GDM1 (cell line): Measurements from ENCODE around the gene TMPRSS5.
"Not testable (repeated sequence)": the region's sequence is repeated elsewhere in the genome, so short reads cannot be mapped to it uniquely, and the experiment has no call there.

Experiments
- DNase-seq: peaks from one replicate; lab custom pipeline; 2025; lab: John Stamatoyannopoulos, UW

The TMPRSS5 gene

DNA sequence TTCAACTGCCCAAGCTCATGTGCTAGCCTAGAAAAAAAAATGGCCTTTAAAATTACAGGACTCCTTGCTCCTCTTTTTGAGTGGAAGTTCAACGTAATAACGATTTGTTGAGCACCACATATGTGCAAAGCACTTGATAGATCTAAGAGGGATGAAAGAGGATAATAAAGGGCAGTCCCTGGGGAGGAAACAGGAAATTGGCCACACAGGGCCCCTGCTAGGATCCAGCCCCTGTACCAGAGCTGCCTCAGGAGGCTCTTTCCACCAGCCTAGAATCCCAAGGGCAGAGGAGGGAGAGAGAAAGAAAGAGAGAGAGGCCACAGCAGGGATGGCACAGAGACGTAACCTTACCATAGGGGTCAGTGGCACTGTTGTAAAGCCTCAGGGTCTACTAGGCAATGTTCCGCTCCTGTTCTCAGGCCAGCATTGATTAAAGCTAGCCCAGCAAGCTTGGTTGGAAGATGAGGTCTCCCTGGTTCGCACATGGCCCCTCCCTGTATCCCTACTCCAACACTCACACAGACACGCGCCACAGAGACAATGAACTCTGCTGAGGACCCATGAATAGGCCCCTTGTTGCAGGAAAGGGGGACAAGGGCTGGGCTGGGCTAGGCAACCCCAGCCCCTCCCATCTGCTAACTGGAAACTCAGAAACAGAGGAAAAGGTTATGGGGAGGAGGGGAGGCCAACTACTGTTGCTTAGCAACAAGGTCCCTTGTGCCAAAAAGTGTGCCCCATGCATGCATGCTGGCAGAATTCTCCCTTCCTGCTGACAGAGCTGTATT lies at the start of gene TMPRSS5:
Gene TMPRSS5, minus strand, starts transcription at position 438 of the 785 bp plus-strand sequence. Its CDS starts 84 bp downstream, at position 354.
- no peak for DNase-seq

DNA sequence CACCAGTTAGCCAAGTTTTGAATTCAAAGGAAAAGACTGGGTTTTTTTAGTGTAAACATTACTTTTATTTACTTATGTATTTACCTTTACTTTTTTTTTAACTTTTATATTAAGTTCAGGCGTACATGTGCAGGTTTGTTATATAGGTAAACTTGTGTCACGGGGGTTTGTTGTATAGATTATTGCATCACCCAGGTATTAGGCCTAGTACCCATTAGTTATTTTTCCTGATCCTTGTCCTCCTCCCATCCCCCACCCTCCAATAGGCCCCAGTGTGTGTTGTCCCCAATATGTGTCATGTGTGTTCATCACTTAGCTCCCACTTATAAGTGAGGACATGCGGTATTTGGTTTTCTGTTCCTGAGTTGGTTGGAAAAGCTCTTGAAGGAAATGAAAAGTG lies 46.8 kb upstream of the TMPRSS5 start:
- no peak for DNase-seq

DNA sequence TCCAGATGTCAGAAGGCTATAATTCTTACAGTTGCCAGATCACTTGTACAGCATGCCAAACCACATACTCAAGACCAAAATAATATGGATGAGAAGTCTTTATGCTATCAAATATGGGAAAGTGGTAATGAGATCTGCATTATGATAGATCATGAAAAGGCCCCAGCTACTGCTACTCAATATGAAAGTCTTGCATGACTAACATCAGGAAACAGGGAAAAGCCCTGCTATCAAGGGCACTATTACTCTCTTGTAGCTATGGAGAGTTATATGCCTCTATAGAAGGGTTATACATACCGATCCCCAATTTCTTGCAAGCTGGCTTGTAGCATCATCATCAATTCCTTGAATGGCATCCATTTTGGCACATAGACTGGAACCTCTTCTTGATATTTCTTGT lies 30.2 kb upstream of the TMPRSS5 start:
- no peak for DNase-seq

DNA sequence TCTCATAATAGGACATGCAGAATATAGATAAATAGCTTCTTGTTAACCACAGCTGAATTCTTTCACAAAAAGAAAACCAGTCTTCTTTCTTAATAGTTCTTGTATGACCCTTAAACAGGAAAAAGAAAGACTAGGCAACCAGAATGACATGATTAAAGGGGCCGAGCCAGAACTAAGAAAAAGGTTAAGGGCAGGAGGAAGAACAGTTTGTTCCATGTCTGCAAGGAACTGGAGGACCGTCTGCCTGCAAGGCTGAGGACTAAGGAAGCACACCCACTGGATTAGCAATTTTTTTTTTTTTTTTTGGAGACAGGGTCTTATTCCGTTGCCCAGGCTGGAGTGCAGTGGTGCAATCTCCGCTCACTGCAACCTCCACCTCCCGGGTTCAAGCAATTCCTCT lies 26.0 kb upstream of the TMPRSS5 start:
- DNase-seq, result no peak

DNA sequence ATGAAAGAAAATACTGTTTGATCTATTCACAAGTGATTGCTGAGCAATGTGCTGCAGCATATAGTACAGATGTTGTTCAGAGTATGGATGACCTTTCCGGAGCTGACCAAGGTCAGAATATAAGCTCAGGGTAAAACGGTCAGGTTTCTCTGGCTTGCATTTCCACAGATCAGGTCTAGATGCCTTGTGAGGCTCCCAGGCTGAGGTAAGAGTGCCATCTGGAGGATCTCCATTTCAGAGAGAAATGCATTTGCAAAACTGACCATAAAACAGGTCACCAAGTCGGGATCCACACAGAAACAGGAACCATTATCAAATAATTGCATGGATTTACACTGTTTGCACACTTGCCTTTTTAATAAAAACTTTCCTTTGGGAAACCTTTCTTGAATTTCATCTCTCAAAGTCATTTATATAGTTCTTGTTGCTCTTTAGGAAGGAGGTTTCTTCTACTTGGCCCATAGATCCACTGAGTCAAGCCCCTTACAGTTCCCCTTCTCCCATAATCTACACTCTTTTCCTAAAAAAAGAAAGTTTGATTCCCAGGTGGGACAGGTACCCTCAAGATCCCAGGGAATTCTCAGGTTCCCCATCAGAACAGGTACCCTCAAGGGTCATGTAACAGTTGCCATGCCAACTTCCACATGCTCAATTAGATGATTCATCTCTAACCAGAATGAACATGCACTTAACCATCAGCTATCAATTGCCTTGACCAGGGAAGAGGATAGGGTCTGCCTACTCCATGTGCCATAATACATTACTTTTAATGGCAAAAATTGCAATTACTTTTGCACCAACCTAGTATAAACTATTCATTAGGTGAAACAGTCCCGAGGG lies 25.0 kb upstream of the TMPRSS5 start:
- no peak for DNase-seq

DNA sequence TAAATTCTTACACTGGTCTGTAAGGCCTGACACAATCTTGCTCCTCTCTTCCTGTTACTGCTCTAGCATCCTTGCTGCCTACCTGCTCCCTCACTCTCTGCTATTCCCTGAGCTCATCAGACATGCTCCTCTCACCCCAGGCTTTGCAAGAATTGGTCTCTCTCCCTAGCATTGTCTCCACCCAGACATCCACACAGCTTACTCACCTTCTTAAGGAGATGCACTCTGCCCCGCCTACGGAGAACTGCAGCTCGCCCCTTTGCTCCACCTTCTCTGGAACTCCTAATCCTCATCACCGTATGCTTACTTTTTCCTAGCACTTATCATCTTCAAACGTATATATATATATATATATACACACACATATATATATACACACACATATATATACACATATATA lies 23.3 kb upstream of the TMPRSS5 start:
- DNase-seq, result no peak

DNA sequence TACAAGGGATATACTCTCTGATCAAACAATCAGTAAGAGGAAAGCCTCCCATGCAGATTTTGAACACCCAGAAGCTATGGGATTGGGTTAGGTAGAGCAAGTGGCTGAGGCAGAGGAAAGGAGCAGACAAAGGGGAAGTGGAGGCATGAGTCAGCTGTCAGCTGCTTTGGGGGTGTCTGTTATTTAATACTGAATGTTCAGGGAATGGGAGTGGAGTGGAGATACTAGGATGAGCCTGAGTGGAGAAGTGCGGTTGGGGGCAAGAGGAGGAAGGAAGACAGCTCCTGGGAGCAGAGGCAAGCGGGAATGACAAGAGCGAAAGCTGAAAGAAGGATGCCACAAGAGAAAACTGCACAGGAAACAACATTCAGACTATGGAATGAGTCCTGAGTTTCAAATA lies 22.7 kb upstream of the TMPRSS5 start:
- DNase-seq, result peak; percentile 35

DNA sequence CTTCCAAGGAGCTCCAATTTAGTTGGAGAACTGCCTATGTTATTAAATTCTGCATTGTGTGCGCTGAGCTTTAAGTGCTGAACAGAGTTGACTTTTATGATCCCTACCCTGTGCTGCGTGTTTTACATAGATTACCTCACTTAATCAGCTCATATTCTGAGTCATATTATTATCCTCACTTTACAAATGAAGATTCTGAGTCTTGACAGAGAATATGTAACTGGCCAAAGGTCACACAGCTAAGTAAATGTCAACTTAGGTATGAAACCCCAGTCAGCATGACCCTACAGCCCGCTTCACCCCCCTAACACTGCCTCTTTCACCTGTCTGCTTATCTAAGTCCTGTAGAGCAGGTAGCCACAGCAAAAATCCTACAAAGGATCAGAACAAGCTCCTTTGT lies 19.8 kb upstream of the TMPRSS5 start:
- no peak for DNase-seq

DNA sequence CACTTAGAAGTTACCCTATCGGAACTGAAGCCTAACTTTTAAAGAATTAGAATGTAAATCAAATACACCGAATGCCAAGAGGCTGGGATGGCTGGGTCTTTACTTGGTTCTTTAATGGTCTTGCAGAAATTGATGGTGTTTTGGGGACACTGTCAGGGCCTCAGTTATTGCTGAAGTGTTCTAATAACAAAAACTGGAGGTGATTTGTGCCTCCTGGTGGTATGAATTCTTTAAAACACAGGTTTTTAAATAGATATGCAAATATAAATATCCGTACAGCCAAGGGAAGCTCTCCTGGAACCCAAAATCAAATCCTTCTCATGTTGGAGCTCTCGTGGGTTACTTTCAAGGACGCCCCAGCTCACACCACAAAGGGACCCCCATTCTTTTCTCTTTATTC lies 19.3 kb upstream of the TMPRSS5 start:
- DNase-seq, result no peak

DNA sequence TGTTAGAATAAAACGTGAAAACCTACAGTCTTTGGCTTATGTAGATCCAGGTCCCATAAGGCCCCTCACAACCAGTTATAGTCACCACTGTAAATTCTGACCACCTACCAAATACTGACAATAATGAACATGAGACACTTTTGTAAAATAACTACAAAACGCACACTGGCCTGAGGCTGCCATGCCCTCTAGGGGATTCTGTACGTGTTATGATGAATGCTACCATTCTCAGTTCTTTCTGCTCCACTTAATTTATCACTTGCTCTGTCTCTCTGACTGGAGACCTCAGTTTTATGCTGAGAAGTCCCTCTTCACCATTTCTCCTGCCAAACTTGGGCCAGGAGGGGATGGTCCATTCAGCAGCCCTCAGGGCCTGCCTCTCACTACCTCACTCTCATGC lies 18.7 kb upstream of the TMPRSS5 start:
- no peak for DNase-seq

DNA sequence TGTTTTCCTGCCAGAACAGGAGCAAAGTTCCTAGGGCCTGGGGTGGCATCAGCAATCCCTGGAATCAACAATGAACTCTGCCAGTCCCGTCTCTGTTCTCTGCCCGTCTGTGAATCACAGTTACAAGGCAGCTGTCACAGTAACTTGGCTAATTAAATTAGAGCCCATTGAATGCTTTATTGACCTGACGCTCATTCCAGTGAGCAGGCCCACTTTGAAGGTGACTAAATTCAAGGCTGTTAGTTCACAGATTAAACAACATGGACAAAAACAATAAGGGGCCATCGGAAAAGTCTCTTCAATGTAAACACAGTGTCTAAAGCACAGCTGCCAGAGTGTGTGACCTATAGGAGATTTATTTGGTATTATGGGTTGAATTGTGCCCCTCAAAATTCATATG lies 17.7 kb upstream of the TMPRSS5 start:
- no peak for DNase-seq

DNA sequence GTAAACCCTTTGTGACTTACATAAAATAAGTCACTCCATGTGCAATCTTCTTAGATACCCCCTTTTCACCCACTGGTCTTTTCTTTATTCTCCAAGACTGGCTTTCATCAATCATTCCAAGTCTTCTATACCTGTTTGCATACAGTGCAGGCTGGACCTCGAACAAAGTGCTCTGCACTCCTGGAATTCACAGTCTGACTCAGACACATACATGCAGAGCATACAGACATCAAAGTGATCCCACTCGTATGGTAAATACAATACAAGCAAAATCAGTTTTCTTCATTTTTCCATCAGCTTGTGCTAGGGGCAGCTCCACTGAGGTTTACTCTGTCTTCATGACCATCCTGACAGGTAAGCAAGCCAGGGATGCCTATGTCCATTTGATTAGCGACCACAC lies 16.8 kb upstream of the TMPRSS5 start:
- DNase-seq, result no peak

DNA sequence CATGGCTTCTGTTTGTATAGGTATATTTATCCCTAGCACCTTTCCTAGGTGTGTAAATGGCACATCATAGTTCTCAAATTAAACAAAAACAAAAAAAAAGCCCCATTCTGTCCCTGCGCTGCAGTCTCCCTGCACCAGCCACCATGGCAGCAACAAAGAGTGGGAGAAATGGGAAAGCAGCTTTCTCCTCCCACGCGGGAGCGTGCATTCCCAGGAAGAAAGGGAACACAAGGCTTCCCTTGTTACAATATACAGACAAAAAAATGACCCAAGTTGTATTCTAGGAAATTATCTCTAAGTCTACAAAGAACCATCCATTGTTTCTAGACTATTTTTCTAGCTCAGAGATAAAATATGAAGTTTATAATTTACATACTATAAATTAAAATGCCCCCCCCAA lies 16.1 kb upstream of the TMPRSS5 start:
- DNase-seq, result no peak

DNA sequence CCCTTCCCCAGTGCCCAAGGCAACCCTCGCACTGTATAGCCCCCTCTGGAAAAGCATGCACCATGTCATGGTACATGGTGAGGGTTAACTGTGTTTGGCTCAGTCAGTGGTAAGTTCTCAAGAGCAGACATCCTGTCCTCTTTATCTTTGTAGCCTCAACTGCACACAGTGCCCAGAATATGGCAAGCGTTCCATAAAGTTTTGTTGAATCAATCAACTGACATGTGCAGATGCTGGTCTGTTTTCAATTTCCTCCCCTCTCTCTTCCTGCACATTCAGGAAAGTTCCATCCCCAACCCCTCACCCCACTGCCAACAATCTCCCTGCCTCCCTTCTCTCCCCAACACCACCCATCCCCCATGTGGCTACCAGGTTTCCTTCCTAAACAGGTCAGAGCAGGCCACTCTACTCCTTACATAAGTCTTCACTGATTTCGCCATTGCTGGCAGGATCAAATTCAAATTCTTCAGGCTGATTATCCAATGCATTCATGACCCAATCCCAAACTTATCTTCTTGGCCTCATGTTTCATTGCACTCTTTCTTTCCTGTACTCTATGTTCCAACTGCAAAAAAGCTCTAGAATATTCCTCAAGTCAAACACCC lies 15.5 kb upstream of the TMPRSS5 start:
- no peak for DNase-seq

DNA sequence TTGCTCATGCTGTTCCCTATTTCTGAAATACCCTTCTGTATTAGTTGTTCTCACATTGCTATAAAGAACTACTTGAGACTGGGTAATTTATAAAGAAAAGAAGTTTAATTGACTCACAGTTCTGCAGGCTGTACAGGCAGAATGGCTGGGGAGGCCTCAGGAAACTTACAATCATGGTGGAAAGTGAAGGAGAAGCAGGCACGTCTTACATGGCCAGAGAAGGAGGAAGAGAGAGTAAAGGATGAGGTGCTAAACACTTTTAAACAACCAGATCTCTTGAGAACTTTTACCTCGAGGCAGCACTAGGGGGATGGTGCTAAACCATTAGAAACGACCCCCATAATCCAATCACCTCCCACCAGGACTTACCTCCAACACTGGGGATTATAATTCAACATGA lies 14.4 kb upstream of the TMPRSS5 start:
- not testable (repeated sequence) for DNase-seq

DNA sequence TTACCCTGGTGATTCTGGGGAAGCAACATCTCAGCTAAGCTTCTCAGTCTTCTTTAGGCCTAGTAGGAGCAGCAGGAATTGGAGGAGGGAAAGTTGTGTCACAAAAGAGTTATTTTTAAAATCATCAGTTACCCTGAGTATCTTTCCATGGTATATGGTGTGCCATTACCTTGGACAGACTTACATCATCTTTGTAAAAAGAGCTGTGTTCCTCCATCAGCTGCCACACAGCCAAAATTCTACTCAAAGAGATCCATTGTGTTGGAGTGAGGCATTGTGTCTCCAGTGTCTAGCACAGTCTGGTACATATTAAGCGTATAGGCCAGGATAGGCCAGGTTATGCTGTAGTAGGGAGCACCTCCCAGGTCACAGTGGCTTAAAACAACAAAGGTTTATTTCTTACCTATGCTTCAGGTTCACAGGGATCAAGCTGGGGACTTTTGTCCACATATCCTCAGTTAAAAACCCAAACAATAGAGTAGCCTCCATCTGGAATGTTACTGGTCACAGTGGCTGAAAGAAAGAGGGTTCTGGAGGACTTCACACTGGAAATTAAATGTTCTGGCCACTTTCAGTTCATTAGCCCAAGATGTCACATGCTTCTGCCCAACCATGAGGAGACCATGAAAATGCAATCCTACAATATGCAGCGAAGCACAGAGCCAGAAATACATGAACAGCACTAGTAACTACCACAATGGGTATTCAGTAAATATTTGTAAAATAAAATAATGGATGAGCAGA lies 9.9 kb upstream of the TMPRSS5 start:
- DNase-seq, result no peak

DNA sequence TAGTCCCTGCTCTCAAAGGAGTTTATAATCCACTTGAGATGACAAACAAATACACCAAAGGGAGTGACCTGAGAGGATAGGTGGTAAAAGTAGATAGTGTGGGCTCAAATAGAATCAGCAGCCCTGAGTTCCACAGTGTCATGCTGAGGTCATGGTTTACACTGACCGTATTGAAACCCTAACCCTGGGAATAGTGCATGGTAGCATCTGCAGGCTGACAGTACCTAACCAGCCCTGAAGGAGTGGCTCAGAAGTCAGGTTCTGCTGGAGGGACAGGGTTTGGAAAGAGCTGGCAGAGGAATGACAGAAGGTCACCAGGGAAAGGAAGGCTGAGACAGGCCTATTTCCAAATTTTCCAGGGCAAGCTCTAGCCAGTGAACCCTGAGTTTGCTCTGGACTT lies 9.2 kb upstream of the TMPRSS5 start:
- DNase-seq, result no peak

DNA sequence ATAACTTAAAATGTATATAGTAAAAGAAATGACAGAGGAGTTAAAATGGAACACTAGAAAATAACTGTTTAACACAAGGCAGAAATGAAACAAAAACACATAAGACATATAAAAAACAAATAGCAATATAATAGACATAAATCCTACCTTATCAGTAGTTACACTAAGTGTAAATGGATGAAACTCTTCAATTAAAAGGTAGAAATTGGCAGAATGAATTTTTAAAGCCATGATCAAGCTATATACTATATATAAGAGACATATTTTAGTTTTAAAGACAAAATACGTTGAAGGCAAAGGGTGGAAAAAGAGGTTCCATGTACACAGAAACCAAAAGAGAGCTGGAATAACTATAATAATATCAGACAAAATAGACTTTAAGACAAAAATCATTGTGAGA lies 4.9 kb upstream of the TMPRSS5 start:
- no peak for DNase-seq

DNA sequence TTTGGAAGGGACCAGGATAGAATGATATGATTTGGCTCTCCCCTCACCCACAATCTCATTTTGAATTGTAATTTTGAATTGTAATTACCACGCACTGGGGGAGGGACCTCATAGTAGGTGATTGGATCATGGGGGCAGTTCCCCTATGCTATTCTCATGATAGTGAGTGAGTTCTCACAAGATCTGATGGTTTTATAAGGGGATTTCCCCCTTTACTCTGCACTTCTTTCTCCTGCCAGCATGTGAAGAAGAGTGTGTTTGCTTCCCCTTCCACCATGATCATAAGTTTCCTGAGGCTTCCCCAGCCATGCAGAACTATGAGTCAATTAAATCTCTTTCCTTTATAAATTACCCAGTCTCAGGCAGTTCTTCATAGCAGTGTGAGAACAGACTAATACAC lies 2.6 kb downstream of the TMPRSS5 start:
- DNase-seq, result not testable (repeated sequence)

DNA sequence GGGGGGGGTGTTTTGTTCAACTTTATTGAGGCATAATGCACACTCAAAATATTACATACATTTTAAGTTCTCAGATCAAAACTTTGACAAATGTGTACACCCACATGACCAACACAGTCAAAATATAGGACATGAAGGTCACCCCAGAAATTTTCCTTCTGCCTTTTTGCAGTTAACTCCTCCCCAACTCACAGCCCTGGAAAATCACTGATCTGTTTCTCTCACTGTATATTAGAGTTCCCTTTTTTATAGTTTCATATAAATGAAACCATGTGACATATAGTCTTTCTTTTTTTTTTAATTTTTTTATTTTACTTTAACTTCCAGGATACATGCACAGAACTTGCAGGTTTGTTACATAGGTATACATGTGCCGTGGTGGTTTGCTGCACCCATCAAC lies 4.6 kb downstream of the TMPRSS5 start:
- DNase-seq, result no peak

DNA sequence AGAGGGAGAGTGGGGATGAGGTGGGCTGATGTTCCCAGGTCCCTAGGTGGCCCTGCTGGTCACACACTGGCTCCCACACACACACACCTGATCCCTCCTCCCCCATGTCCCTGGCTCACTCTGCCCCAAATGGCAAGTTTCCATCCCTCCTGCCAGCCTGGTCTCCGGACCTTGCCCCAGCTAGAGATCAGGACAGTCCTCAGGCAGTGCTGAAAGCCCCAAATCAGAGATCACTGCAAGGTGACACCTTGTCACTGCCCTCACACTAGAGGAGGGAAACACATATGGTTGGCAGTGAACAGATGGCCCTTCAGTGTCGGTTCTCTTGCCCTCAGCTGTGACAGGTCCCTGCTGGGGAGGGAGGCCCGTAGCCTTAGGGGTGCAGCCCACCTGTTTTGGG lies 7.6 kb downstream of the TMPRSS5 start:
- DNase-seq, result no peak

DNA sequence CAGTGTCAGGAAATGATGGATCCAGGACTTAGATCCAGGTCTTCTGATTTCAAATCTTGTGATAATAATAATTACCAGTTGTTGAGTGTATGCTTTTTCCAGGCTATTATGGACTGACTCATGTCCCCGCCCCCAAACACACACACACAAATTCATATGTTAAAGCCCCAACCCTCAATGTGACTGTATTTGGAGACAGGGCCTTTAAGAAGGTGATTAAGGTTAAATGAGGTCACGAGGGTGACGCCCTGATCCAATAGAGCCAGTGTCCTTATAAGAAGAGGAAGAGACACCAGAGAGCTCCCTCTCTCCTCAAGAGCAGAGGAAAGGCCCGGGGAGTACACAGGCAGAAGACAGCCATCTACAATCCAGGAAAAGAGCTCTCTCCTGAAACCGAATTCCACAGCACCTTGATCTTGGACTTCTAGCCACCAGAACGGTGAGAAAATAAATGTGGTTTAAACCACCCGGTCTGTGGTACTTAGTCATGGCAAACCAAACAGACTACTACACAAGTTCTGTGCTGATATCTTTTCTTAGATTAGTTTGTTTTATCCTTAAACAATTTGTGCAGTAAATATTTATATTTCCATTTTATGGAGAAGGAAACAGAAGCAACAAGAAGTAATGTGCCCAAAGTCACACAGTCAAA lies 8.2 kb downstream of the TMPRSS5 start:
- DNase-seq, result no peak
